ENCODE measurements around the gene HOOK1. TPM values are rescaled to one million over a fixed set of nuclear protein-coding genes. Genes with fewer than 3 reads are reported as not detected.

HOOK1 gene
- total RNA-seq, 1 experiment from 2014 or later = 33.8 TPM

- DNase-seq (ENCODE audit: low spot score) = no peak
- TF ChIP-seq CREB1 (CRISPR knock-in tag; IDR thresholded peaks at IDR 0.05) (no peak), ZBTB21 (CRISPR knock-in tag; IDR thresholded peaks at IDR 0.05; ENCODE audit: borderline replicate concordance) (no peak), HMGA2 (CRISPR knock-in tag; IDR thresholded peaks at IDR 0.05) (no peak), E2F4 (CRISPR knock-in tag; IDR thresholded peaks at IDR 0.05; ENCODE audit: borderline replicate concordance, low read depth) (no peak), PREB (CRISPR knock-in tag; IDR thresholded peaks at IDR 0.05; ENCODE audit: borderline replicate concordance) (no peak), ZNF671 (CRISPR knock-in tag; IDR thresholded peaks at IDR 0.05) (no peak), E2F5 (CRISPR knock-in tag; IDR thresholded peaks at IDR 0.05) (no peak), GABPB1 (CRISPR knock-in tag; IDR thresholded peaks at IDR 0.05) (no peak), FOXP4 (CRISPR knock-in tag; IDR thresholded peaks at IDR 0.05) (no peak), ZSCAN18 (CRISPR knock-in tag; IDR thresholded peaks at IDR 0.05) (no peak), PRRX2 (CRISPR knock-in tag; IDR thresholded peaks at IDR 0.05) (no peak), MYBL2 (CRISPR knock-in tag; IDR thresholded peaks at IDR 0.05) (no peak), EMX1 (CRISPR knock-in tag; IDR thresholded peaks at IDR 0.05) (no peak), ZMAT4 (CRISPR knock-in tag; IDR thresholded peaks at IDR 0.05) (no peak), ZNF416 (CRISPR knock-in tag; IDR thresholded peaks at IDR 0.05) (no peak), ZNF423 (CRISPR knock-in tag; IDR thresholded peaks at IDR 0.05) (no peak), SMAD3 (CRISPR knock-in tag; IDR thresholded peaks at IDR 0.05; ENCODE audit: borderline replicate concordance) (no peak)
- no peak overlapping the region for H3K27ac Mint-ChIP-seq
- no peak for ATAC-seq
- H3K4me3 Mint-ChIP-seq = no peak overlapping the region
- ChIA-PET POLR2A (no interaction called here), CTCF (interaction anchor here (6.7 kb wide), 1 partner anchor 68 kb away, joined by 156 read pairs; no protein-coding TSS in a partner anchor)
- H3K36me3 Mint-ChIP-seq = peaks cover 8% of the 10 kb centered on the region
- H3K4me1 Mint-ChIP-seq = no peaks in the 10 kb centered on the region; the same call in 1 of the 2 replicates
- H3K9me3 Mint-ChIP-seq = no peaks in the 10 kb centered on the region
- H3K27me3 Mint-ChIP-seq (ENCODE audit: low read depth) = no peaks in the 10 kb centered on the region
These were observed 62.4 kb downstream of the HOOK1 start for GRCh38 chr1:59877108-59877682.

GRCh38 chr1:59878370-59878769 is 63.6 kb downstream of the HOOK1 start:
- no peak overlapping the region for H3K4me3 Mint-ChIP-seq
- 0 out of 2 replicates have a peak, but pooled peaks cover under 1% of the 10 kb centered on the region for H3K36me3 Mint-ChIP-seq
- H3K9me3 Mint-ChIP-seq = no peaks in the 10 kb centered on the region
- DNase-seq (ENCODE audit: low spot score) (no peak), ATAC-seq (peak; percentile 76)
- H3K27me3 Mint-ChIP-seq (ENCODE audit: low read depth) = no peaks in the 10 kb centered on the region; the same call in 1 of the 2 replicates
- H3K4me1 Mint-ChIP-seq = no peaks in the 10 kb centered on the region; the same call in 1 of the 2 replicates
- ChIA-PET POLR2A (interaction anchor here (2.7 kb wide), 1 partner anchor 69 kb away, joined by 7 read pairs; no protein-coding TSS in a partner anchor), CTCF (interaction anchor here (1.0 to 6.7 kb wide), 7 partner anchors 10 to 93 kb away, joined by 3 to 156 read pairs (median 4); no protein-coding TSS in a partner anchor)
- H3K27ac Mint-ChIP-seq = 0 out of 2 replicates have a peak overlapping the region, but pooled peaks have one; percentile 14
- TF ChIP-seq PRDM15 (CRISPR knock-in tag; IDR thresholded peaks at IDR 0.05) = no peak
- TF ChIP-seq USF1 (CRISPR knock-in tag; IDR thresholded peaks at IDR 0.05) = no peak
- TF ChIP-seq ZNF512 (CRISPR knock-in tag; IDR thresholded peaks at IDR 0.05; ENCODE audit: borderline replicate concordance) = no peak
- no peak for TF ChIP-seq E2F4 (CRISPR knock-in tag; IDR thresholded peaks at IDR 0.05; ENCODE audit: borderline replicate concordance, low read depth)
